ENCODE measurements around the gene EXD3. TPM values are rescaled to one million over a fixed set of nuclear protein-coding genes. Genes with fewer than 3 reads are reported as not detected.

EXD3 gene
- total RNA-seq, 1 donor from 2014 or later: 19.9 TPM

DNA sequence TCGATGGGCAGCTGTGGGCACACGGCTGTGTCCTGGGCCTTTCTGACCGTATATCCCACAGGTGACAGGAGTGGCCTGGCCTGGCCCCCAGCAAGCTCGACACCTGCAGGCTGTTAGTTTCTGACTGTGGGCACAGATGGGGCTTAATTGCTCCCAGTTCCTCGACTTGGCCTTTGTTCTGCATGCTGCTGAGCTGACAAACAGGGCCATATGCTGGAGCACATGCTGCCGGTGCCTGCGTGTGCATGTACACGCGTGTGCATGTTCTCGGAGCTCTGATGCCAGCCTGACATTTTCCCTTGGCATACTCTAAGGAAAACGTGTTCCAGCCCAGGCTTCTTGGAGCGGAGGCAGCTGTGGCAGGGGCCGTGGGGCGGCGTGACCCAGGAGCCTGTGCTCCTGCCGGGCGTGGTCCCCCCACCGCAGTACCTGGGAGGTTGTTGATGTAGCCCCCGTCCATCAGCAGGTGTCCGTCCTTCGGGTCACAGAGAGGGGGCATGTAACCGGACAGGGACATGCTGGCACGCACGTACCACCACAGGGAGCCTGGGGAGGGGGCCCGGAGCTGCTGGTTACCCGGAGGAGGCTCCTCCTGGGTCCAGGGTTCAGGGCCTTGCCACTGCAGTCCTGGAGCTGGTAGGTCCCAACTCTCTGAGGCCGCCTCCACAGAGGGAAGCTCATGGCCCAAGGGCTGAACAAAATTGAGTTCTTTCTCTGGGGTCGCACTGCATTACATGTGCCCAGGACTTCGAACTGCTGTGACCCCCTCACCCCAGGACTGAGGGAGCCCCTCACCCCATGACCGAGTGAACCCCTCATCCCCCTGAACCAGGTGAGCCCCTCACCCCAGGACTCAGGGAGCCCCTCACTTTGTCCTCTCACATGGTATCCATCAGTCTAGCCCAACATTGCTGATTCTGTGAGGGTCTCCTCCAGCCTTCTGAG lies 40.3 kb upstream of the EXD3 start:
- Mint-ChIP-seq H3K36me3 (ENCODE audit: low read depth, unreplicated experiment) (peaks cover 7% of the 10 kb centered on the region), H3K4me1 (ENCODE audit: unreplicated experiment) (peaks cover 5% of the 10 kb centered on the region), H3K4me3 (ENCODE audit: unreplicated experiment) (no peak overlapping the region), H3K27me3 (ENCODE audit: unreplicated experiment) (peaks cover 6% of the 10 kb centered on the region), H3K9me3 (ENCODE audit: unreplicated experiment) (no peaks in the 10 kb centered on the region), H3K27ac (ENCODE audit: unreplicated experiment) (no peak overlapping the region)
- no peak for DNase-seq (ENCODE audit: low spot score)
- TF ChIP-seq CTCF (IDR thresholded peaks at IDR 0.05; ENCODE audit: unreplicated experiment): no peak

- TF ChIP-seq CTCF (IDR thresholded peaks at IDR 0.05; ENCODE audit: unreplicated experiment): no peak
- Mint-ChIP-seq H3K36me3 (ENCODE audit: low read depth, unreplicated experiment) (peaks cover 7% of the 10 kb centered on the region), H3K27ac (ENCODE audit: unreplicated experiment) (no peak overlapping the region), H3K27me3 (ENCODE audit: unreplicated experiment) (peaks cover 6% of the 10 kb centered on the region), H3K4me1 (ENCODE audit: unreplicated experiment) (peaks cover 5% of the 10 kb centered on the region), H3K4me3 (ENCODE audit: unreplicated experiment) (no peak overlapping the region), H3K9me3 (ENCODE audit: unreplicated experiment) (no peaks in the 10 kb centered on the region)
- DNase-seq (ENCODE audit: low spot score): no peak
Observed at GRCh38 chr9:137462396-137462985, 39.5 kb upstream of the EXD3 start.

DNA sequence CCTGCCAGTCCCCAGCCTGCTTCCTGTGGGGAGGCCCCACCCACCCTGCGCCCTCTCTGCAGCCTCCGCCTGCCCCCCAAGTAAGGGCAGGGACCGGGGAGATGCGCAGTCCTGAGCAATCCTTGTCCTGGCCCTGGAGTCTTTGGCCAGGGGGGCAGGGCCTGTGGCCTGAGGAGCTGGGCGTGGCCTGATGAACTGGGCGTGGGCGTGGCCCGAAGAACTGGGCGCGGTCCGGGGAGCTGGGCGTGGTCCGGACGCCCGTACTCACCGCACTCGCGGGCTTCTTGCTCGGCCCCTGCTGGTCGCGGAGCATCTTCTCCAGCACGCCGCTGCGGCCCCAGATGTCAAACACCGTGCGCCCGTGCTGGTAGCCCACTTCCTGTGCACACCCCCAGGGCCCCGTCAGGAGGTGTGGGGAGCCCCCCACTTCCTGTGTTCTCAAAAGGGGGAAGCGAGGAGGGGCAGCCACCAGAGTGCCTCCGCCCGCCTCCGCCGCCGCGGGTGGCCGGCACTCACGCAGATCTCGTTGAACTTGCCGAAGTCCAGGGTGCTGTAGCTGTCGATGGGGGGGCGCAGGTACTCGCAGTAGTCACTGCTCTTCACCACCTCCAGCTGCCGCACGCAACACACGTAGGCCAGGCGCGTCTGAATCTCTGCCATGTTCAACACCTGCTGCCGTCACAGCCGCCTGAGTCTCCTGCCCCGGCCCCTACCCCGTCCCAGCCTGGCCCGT lies 38.9 kb upstream of the EXD3 start:
- peaks cover 3% of the 10 kb centered on the region for H3K27me3 Mint-ChIP-seq (ENCODE audit: unreplicated experiment)
- H3K9me3 Mint-ChIP-seq (ENCODE audit: unreplicated experiment): no peaks in the 10 kb centered on the region
- peaks cover 7% of the 10 kb centered on the region for H3K36me3 Mint-ChIP-seq (ENCODE audit: low read depth, unreplicated experiment)
- no peak overlapping the region for H3K27ac Mint-ChIP-seq (ENCODE audit: unreplicated experiment)
- no peak for TF ChIP-seq CTCF (IDR thresholded peaks at IDR 0.05; ENCODE audit: unreplicated experiment)
- no peak for DNase-seq (ENCODE audit: low spot score)
- H3K4me3 Mint-ChIP-seq (ENCODE audit: unreplicated experiment): no peak overlapping the region
- H3K4me1 Mint-ChIP-seq (ENCODE audit: unreplicated experiment): peaks cover 5% of the 10 kb centered on the region

DNA sequence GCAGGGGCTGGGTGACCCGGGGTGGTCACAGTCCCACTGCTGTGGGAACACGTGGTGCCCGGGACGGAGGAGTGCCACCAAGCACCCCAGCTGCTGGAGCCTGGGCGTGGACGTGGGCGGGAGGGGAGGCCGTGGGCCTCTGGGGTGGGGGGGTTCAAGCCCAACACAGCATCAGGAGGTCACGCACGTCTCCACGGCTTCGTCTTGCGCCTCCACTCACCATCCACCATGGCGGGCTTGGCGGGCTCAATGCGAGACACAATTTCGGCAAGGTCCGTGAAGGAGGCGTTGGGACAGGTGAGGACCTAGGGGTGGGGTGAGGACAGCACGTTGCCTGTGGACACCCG lies 38.3 kb upstream of the EXD3 start:
- DNase-seq (ENCODE audit: low spot score): no peak
- Mint-ChIP-seq H3K36me3 (ENCODE audit: low read depth, unreplicated experiment) (peaks cover 4% of the 10 kb centered on the region), H3K4me3 (ENCODE audit: unreplicated experiment) (no peak overlapping the region), H3K4me1 (ENCODE audit: unreplicated experiment) (peaks cover 4% of the 10 kb centered on the region), H3K27ac (ENCODE audit: unreplicated experiment) (no peak overlapping the region), H3K27me3 (ENCODE audit: unreplicated experiment) (peaks cover 3% of the 10 kb centered on the region), H3K9me3 (ENCODE audit: unreplicated experiment) (no peaks in the 10 kb centered on the region)
- no peak for TF ChIP-seq CTCF (IDR thresholded peaks at IDR 0.05; ENCODE audit: unreplicated experiment)

Data from endothelial cell (in vitro differentiated cells).